Measurements from ENCODE around the gene NXPH3.

Gene NXPH3

DNA sequence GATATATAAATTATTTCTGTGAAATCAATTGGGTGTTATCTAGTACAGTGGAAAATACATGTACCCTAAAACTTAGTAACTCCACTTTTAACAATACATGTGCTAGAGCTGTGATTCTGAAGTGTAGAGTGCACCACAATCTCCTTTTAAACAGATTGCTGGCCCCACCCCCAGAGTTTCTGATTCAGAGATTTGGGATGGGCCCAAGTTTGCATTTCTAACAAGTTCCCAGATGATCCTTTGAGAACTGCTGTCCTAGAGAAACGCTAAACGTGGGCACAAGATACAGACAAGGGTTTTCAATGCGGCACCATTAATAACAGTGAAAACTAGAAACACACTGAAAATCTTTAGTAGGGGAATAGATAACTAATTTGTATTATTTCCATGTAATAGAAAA, 49.2 kb downstream of the NXPH3 start:
- TF ChIP-seq TCF4 (CRISPR knock-in tag; IDR thresholded peaks at IDR 0.05; ENCODE audit: borderline replicate concordance): no peak
- TF ChIP-seq TSHZ2 (CRISPR knock-in tag; IDR thresholded peaks at IDR 0.05): no peak
- no peak for TF ChIP-seq CSRNP3 (CRISPR knock-in tag; IDR thresholded peaks at IDR 0.05)
- TF ChIP-seq BACH2 (CRISPR knock-in tag; IDR thresholded peaks at IDR 0.05; ENCODE audit: borderline replicate concordance): no peak
- no peak for TF ChIP-seq GLIS3 (CRISPR knock-in tag; IDR thresholded peaks at IDR 0.05)
- no peak for TF ChIP-seq CSDC2 (CRISPR knock-in tag; IDR thresholded peaks at IDR 0.05)
- no peak for TF ChIP-seq ZNF565 (CRISPR knock-in tag; conservative IDR thresholded peaks at IDR 0.05; ENCODE audit: low read depth)
- no peak for TF ChIP-seq TOX (CRISPR knock-in tag; IDR thresholded peaks at IDR 0.05; ENCODE audit: borderline replicate concordance)
- ATAC-seq: no peak; the same call in 2 of the 3 replicates

GRCh38 chr17:49629447-49629846, 53.8 kb downstream of the NXPH3 start:
- no peak for ATAC-seq
- TF ChIP-seq CREB5 (CRISPR knock-in tag; IDR thresholded peaks at IDR 0.05; ENCODE audit: low read depth) (no peak), ZFP30 (CRISPR knock-in tag; IDR thresholded peaks at IDR 0.05) (no peak), ISL1 (CRISPR knock-in tag; IDR thresholded peaks at IDR 0.05) (peak; percentile 63), ZNF70 (CRISPR knock-in tag; IDR thresholded peaks at IDR 0.05) (no peak), TCF4 (CRISPR knock-in tag; IDR thresholded peaks at IDR 0.05; ENCODE audit: borderline replicate concordance) (0 out of 2 replicates have a peak, but pooled peaks have one; percentile 18)

DNA sequence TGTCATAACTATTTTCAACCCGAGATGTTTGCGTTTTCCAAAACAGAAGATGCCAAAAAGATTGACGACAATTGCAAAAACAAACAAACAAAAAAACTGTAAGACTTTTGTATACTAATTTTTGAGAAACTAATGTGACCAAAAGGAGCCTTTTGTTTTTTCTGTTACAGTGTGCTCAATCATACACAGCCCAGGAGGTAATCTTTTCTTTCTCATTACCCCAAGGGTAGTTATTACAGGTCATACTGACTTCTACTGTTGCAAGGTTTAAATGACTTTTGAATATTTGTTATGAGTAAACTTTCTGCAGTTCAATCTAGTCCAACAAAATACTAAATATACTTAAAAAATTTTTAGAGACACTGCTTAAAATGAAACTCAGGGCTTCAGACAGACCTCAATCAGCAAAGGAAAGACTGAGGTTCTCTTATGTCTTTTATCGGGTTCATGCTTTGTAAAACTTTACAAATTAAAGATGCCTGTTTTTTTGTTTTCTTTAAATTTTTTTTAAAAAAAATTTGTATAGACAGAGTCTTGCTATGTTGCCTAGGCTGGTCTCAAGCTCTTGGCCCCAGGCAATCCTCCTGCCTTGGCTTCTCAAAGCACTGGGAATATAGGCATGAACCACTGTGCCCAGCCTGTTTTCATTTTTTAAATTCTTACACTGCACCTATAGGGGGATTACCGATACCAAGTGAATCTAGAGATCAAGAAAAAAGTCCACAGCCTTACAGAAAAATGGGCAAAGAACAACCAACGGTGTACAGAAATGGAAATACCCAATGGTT, 54.6 kb downstream of the NXPH3 start:
- TF ChIP-seq ZFP30 (CRISPR knock-in tag; IDR thresholded peaks at IDR 0.05) (no peak), PPARA (CRISPR knock-in tag; IDR thresholded peaks at IDR 0.05; ENCODE audit: borderline replicate concordance) (no peak), SNAI2 (CRISPR knock-in tag; IDR thresholded peaks at IDR 0.05) (no peak), CREB5 (CRISPR knock-in tag; IDR thresholded peaks at IDR 0.05; ENCODE audit: low read depth) (no peak), GLIS3 (CRISPR knock-in tag; IDR thresholded peaks at IDR 0.05) (no peak)
- ATAC-seq: no peak

GRCh38 chr17:49631496-49631895, 55.8 kb downstream of the NXPH3 start:
- ATAC-seq: no peak

More at GRCh38 chr17:49631496-49631895, 55.8 kb downstream of the NXPH3 start:
- TF ChIP-seq TOX (CRISPR knock-in tag; IDR thresholded peaks at IDR 0.05; ENCODE audit: borderline replicate concordance) (no peak), POU6F1 (CRISPR knock-in tag; IDR thresholded peaks at IDR 0.05; ENCODE audit: borderline replicate concordance, low read depth) (no peak), ZNF8 (CRISPR knock-in tag; IDR thresholded peaks at IDR 0.05) (no peak), ARNTL (CRISPR knock-in tag; IDR thresholded peaks at IDR 0.05; ENCODE audit: borderline replicate concordance, low read depth) (no peak), ZC3H10 (CRISPR knock-in tag; IDR thresholded peaks at IDR 0.05) (no peak), ESRRG (CRISPR knock-in tag; IDR thresholded peaks at IDR 0.05) (no peak), ZNF70 (CRISPR knock-in tag; IDR thresholded peaks at IDR 0.05) (no peak), GLIS3 (CRISPR knock-in tag; IDR thresholded peaks at IDR 0.05) (no peak), CREB5 (CRISPR knock-in tag; IDR thresholded peaks at IDR 0.05; ENCODE audit: low read depth) (no peak), CSDC2 (CRISPR knock-in tag; IDR thresholded peaks at IDR 0.05) (no peak), ZFP30 (CRISPR knock-in tag; IDR thresholded peaks at IDR 0.05) (no peak)
- TF ChIP-seq, protein P1, sequence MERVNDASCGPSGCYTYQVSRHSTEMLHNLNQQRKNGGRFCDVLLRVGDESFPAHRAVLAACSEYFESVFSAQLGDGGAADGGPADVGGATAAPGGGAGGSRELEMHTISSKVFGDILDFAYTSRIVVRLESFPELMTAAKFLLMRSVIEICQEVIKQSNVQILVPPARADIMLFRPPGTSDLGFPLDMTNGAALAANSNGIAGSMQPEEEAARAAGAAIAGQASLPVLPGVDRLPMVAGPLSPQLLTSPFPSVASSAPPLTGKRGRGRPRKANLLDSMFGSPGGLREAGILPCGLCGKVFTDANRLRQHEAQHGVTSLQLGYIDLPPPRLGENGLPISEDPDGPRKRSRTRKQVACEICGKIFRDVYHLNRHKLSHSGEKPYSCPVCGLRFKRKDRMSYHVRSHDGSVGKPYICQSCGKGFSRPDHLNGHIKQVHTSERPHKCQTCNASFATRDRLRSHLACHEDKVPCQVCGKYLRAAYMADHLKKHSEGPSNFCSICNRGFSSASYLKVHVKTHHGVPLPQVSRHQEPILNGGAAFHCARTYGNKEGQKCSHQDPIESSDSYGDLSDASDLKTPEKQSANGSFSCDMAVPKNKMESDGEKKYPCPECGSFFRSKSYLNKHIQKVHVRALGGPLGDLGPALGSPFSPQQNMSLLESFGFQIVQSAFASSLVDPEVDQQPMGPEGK (CRISPR knock-in tag; IDR thresholded peaks at IDR 0.05; ENCODE audit: borderline replicate concordance): no peak
